Tibial artery (tissue), 4 donors: Measurements from ENCODE around the gene SELENOI.

ENCODE experiments used
- DNase-seq, 2 donors: peaks; one replicate each; pipeline ENCODE4 v3.0.0-alpha.2; 2019
- H3K27ac ChIP-seq, 2 donors: fragments of 200-600 bp; sonication (generic) in 1 of 2; 1 replicate in 1 of 2; 2 replicates in 1 of 2; pipeline ENCODE4 v1.5.1; 2018 to 2019; ENCODE audit warnings: mild to moderate bottlenecking in 1 of 2
- H3K27me3 ChIP-seq, 2 donors: fragments of 200-600 bp; sonication (generic) in 1 of 2; one replicate each; pipeline versions ENCODE4 v1.5.1 to v1.6.0; 2016 to 2019
- H3K36me3 ChIP-seq, 3 donors: fragments of 200-600 bp; sonication (generic) in 2 of 3; one replicate each; pipeline ENCODE4 v1.5.1; 2016 to 2019; ENCODE audit warnings: mild to moderate bottlenecking in 2 of 3
- H3K4me1 ChIP-seq, 4 donors: fragments of 200-600 bp; sonication (generic) in 2 of 4; 1 replicate in 3 of 4; 2 replicates in 1 of 4; pipeline ENCODE4 v1.5.1; 2016 to 2019
- H3K4me3 ChIP-seq, 2 donors: fragments of 200-600 bp; sonication (generic) in 1 of 2; 1 replicate in 1 of 2; 2 replicates in 1 of 2; pipeline ENCODE4 v1.5.1; 2018 to 2019; ENCODE audit warnings: mild to moderate bottlenecking in 2 of 2
- H3K9me3 ChIP-seq, 3 donors: fragments of 200-600 bp; sonication (generic) in 1 of 3; one replicate each; pipeline ENCODE4 v1.5.1; 2016 to 2019
- intact Hi-C: fragments of 100-400 bp; cut with DNase I; formaldehyde crosslinking; loops from one replicate; pipeline ENCODE4 v1.15.0; 2023; ENCODE audit warnings: low total_unique reads
- TF ChIP-seq, protein P1 (sequence below), 2 experiments: fragments of 200-600 bp in 1 of 2; fragments of 450-650 bp in 1 of 2; IDR thresholded peaks; one replicate each; pipeline ENCODE4 v1.5.1; 2017 to 2019; ENCODE audit warnings: antibody characterized with exemption in 2 of 2, mild to moderate bottlenecking in 1 of 2, moderate library complexity in 1 of 2

Gene SELENOI

DNA sequence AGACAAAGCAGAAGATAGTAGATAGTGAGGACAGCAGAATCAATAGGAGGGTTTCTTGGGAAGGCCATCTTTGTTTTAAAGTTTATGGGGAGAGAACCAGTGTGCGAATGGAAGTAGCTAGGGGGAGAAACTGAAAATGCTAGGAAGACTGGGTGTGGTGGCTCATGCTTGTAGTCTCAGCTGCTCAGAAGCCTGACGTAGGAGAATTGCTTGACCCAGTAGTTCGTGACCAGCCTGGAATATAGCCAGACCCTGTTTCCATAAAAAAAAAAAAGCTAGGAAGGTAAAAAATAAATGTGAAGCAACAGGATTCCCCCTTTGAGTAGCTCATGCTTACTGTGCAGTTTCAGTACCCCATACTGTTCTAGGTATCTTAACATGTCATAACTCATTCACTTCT is 36.6 kb downstream of the SELENOI start:
- Histone ChIP-seq H3K27ac (no peak overlapping the region), H3K9me3 (no peaks in the 10 kb centered on the region), H3K4me3 (no peak overlapping the region), H3K27me3 (no peaks in the 10 kb centered on the region), H3K36me3 (peaks cover 0 to 22% (median 3%) of the 10 kb centered on the region in 3 donors), H3K4me1 (no peaks in the 10 kb centered on the region)
- TF ChIP-seq, protein P1, sequence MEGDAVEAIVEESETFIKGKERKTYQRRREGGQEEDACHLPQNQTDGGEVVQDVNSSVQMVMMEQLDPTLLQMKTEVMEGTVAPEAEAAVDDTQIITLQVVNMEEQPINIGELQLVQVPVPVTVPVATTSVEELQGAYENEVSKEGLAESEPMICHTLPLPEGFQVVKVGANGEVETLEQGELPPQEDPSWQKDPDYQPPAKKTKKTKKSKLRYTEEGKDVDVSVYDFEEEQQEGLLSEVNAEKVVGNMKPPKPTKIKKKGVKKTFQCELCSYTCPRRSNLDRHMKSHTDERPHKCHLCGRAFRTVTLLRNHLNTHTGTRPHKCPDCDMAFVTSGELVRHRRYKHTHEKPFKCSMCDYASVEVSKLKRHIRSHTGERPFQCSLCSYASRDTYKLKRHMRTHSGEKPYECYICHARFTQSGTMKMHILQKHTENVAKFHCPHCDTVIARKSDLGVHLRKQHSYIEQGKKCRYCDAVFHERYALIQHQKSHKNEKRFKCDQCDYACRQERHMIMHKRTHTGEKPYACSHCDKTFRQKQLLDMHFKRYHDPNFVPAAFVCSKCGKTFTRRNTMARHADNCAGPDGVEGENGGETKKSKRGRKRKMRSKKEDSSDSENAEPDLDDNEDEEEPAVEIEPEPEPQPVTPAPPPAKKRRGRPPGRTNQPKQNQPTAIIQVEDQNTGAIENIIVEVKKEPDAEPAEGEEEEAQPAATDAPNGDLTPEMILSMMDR (IDR thresholded peaks at IDR 0.05), result no peak
- no peak for DNase-seq
- intact Hi-C loops, result no loop called here

DNA sequence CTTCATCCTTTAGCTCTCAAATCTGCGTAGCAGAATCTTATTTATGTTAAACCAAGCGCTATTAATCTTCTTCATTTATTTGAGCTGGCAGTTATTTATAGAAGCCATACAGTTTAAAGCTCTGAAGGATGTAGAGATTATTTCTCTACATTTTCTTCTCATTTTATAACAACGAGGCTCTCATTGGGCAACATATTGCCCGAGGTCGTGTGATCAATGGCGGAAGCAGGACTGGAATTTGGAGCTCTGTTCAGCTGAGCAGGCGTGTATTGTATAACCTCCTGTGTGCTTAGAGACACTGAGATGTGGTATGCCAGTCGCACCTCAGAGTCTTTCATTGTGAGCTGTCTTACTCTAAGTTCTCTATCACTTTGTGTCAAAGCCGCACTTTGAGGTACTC is 38.2 kb downstream of the SELENOI start:
- Histone ChIP-seq H3K27me3 (no peaks in the 10 kb centered on the region), H3K4me1 (no peaks in the 10 kb centered on the region), H3K27ac (no peak overlapping the region), H3K4me3 (no peak overlapping the region), H3K9me3 (no peaks in the 10 kb centered on the region), H3K36me3 (peaks cover 4 to 22% (median 5%) of the 10 kb centered on the region in 3 donors)
- TF ChIP-seq, protein P1 (IDR thresholded peaks at IDR 0.05), result no peak
- intact Hi-C loops, result no loop called here
- no peak for DNase-seq

DNA sequence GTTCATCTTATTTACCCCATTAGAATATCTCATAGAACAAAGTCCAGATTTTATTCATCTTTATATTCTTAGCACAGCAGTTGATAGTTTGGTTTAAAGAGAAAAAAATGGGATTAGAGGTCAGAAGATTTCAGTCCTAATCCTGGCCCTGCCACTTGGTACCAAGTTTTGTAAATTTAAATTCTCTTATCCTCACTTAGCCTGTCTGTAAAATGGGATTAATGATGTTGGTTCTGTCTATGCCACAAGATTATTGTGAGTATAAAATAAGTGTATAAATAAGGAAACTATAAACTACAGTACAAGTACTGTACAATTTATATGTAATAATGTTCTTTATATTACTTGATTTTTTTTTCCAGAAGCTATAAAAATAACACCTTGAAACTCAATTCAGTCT is 38.7 kb downstream of the SELENOI start:
- Histone ChIP-seq H3K27me3 (no peaks in the 10 kb centered on the region), H3K4me1 (no peaks in the 10 kb centered on the region), H3K36me3 (peaks cover 8 to 26% (median 8%) of the 10 kb centered on the region in 3 donors), H3K9me3 (no peaks in the 10 kb centered on the region), H3K4me3 (no peak overlapping the region), H3K27ac (no peak overlapping the region)
- intact Hi-C loops, result no loop called here
- no peak for DNase-seq
- TF ChIP-seq, protein P1 (IDR thresholded peaks at IDR 0.05), result no peak

DNA sequence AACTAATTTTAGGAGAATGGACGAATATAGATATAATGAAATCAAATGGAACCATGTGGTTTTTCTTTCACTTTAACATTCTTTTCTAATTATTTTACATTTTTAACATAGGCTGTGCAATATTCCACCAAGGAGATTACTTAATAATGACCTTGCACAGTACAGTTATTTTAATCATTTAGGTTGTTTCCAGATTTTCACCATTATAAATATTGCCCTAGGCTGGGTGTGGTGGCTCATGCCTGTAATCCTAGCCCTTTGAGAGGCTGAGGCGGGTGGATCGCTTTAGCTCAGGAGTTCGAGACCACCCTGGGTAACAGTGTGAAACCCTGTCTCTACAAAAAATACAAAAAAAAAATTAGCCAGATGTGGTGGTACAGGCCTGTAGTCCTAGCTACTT is 41.2 kb downstream of the SELENOI start:
- Histone ChIP-seq H3K36me3 (peaks cover 17 to 35% (median 19%) of the 10 kb centered on the region in 3 donors), H3K27ac (no peak overlapping the region), H3K4me3 (no peak overlapping the region), H3K4me1 (no peaks in the 10 kb centered on the region), H3K27me3 (no peaks in the 10 kb centered on the region), H3K9me3 (no peaks in the 10 kb centered on the region)
- DNase-seq, result no peak
- TF ChIP-seq, protein P1 (IDR thresholded peaks at IDR 0.05), result no peak
- intact Hi-C loops, result no loop called here

DNA sequence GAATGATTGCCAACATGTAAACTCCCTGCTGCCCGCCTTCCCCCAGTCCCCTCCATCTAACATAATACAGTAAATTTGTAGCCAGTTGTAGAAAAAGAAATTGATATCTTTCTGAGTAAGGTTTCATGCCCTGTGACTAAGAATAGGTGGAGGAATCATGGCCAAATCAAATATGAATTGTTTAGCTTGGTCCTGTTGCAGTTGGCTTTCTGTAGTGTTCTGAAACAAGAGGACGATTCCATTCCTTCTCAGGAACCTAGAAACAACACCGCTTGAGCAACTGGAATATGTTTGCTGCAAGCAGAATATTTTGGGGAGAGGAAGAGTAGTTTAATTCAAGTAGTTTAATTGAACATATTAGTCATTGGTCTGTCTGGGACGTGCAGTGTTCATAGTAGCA is 48.8 kb downstream of the SELENOI start:
- TF ChIP-seq, protein P1 (IDR thresholded peaks at IDR 0.05), result no peak
- Histone ChIP-seq H3K27ac (no peak overlapping the region), H3K9me3 (no peaks in the 10 kb centered on the region), H3K27me3 (no peaks in the 10 kb centered on the region), H3K4me3 (no peak overlapping the region), H3K4me1 (peaks cover 0 to 16% (median 10%) of the 10 kb centered on the region in 4 donors), H3K36me3 (peaks cover 8 to 10% (median 9%) of the 10 kb centered on the region in 3 donors)
- DNase-seq, result no peak
- intact Hi-C loops, result no loop called here

DNA sequence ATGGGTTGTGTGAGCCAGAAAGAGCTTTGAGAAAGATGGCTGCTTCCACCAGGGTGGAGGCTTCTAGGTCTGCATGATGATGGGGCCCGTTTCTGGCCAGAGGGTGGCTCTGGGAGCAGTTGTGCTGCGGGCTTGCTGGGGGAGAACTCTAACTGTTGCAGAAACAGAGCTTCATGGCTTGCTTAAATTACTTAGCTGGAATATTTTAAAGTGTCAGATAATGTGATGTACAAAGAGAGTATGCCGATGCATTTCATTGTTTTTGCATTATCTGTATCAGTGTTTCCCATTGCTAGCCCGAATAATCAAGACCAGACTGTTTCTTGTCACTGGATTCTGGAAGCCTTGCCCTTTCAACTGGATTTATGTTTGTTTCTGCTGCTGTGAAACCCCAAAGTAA is 49.5 kb downstream of the SELENOI start:
- H3K36me3 ChIP-seq, result peaks cover 3 to 7% (median 3%) of the 10 kb centered on the region in 3 donors
- H3K4me3 ChIP-seq, result no peak overlapping the region
- no peak for DNase-seq
- peaks cover 0 to 16% (median 10%) of the 10 kb centered on the region in 4 donors for H3K4me1 ChIP-seq
- H3K27me3 ChIP-seq, result peaks cover 0 to under 1% of the 10 kb centered on the region in 2 donors
- intact Hi-C loops, result no loop called here
- H3K27ac ChIP-seq, result no peak overlapping the region
- H3K9me3 ChIP-seq, result no peaks in the 10 kb centered on the region
- TF ChIP-seq, protein P1 (IDR thresholded peaks at IDR 0.05), result no peak
